NCI-H1930 (cell line): Measurements from ENCODE around the gene GALNT18.

ENCODE experiments used
- DNase-seq, 2 experiments: peaks; one replicate each; lab custom pipeline; 2025; lab: John Stamatoyannopoulos, UW

Gene GALNT18

GRCh38 chr11:11624204-11624603, 2.4 kb upstream of the GALNT18 start:
- no peak for DNase-seq

GRCh38 chr11:11622772-11623171, 967 bp upstream of the GALNT18 start:
- no peak for DNase-seq

GRCh38 chr11:11622340-11622706, 518 bp upstream of the GALNT18 start:
- no peak for DNase-seq

GRCh38 chr11:11620921-11621572, 758 bp downstream of the GALNT18 start:
- peak in 1 of 2 experiments; percentile 13 for DNase-seq

- DNase-seq = no peak
These were observed 1.5 kb downstream of the GALNT18 start for GRCh38 chr11:11620173-11620920.

GRCh38 chr11:11618973-11619435, 2.8 kb downstream of the GALNT18 start:
- DNase-seq = peak in 1 of 2 experiments; percentile 16

GRCh38 chr11:11615086-11615485, 6.7 kb downstream of the GALNT18 start:
- DNase-seq = no peak

GRCh38 chr11:11612439-11612838, 9.4 kb downstream of the GALNT18 start:
- no peak for DNase-seq

- DNase-seq = no peak
These were observed 10.4 kb downstream of the GALNT18 start for GRCh38 chr11:11611381-11611780.

- no peak for DNase-seq
These were observed 13.0 kb downstream of the GALNT18 start for GRCh38 chr11:11608783-11609232.

GRCh38 chr11:11607772-11608171, 14.0 kb downstream of the GALNT18 start:
- no peak for DNase-seq

GRCh38 chr11:11605821-11606450, 15.9 kb downstream of the GALNT18 start:
- no peak for DNase-seq

GRCh38 chr11:11605181-11605580, 16.6 kb downstream of the GALNT18 start:
- DNase-seq = no peak

- DNase-seq = no peak
These were observed 17.3 kb downstream of the GALNT18 start for GRCh38 chr11:11604370-11604990.

GRCh38 chr11:11602011-11602410, 19.8 kb downstream of the GALNT18 start:
- DNase-seq = no peak

- no peak for DNase-seq
These were observed 21.5 kb downstream of the GALNT18 start for GRCh38 chr11:11600288-11600687.

- DNase-seq = no peak
These were observed 23.6 kb downstream of the GALNT18 start for GRCh38 chr11:11598243-11598642.

GRCh38 chr11:11594162-11594561, 27.6 kb downstream of the GALNT18 start:
- no peak for DNase-seq

GRCh38 chr11:11592146-11592684, 29.6 kb downstream of the GALNT18 start:
- no peak for DNase-seq

GRCh38 chr11:11589437-11589836, 32.4 kb downstream of the GALNT18 start:
- no peak for DNase-seq

GRCh38 chr11:11588891-11589290, 32.9 kb downstream of the GALNT18 start:
- no peak for DNase-seq

- DNase-seq = no peak
These were observed 33.6 kb downstream of the GALNT18 start for GRCh38 chr11:11588243-11588642.
